Central memory CD8-positive, alpha-beta T cell (primary cell): ENCODE measurements around the gene SSBP2.

Experiments
- ATAC-seq: fragments of 150-1000 bp; cut with Tn5 transposase; replicated peaks from 2 replicates; pipeline ENCODE4 v1.10.0; 2022; ENCODE audit warnings: mild to moderate bottlenecking, moderate FRiP score, moderate number of reproducible peaks; ENCODE audit not compliant: poor library complexity, severe bottlenecking; ENCODE audit errors: extremely low read depth
- DNase-seq, 2 donors: peaks; one replicate each; pipeline ENCODE4 v3.0.0; 2021; ENCODE audit warnings: low spot score in 2 of 2
- H3K27ac Mint-ChIP-seq: one replicate; pipeline ENCODE4 v1.8.0; 2022; ENCODE audit warnings: low read depth, mild to moderate bottlenecking, moderate library complexity, mixed read lengths
- H3K27me3 Mint-ChIP-seq: one replicate; pipeline ENCODE4 v1.8.0; 2022; ENCODE audit warnings: mixed read lengths
- H3K36me3 Mint-ChIP-seq: one replicate; pipeline ENCODE4 v1.8.0; 2022; ENCODE audit warnings: mild to moderate bottlenecking, moderate library complexity, mixed read lengths; ENCODE audit not compliant: insufficient read depth
- H3K4me1 Mint-ChIP-seq: one replicate; pipeline ENCODE4 v1.8.0; 2022; ENCODE audit warnings: mixed read lengths
- H3K4me3 Mint-ChIP-seq: one replicate; pipeline ENCODE4 v1.8.0; 2022; ENCODE audit warnings: mild to moderate bottlenecking, moderate library complexity, mixed read lengths
- H3K9me3 Mint-ChIP-seq: one replicate; pipeline ENCODE4 v1.8.0; 2022; ENCODE audit warnings: mixed read lengths

Gene SSBP2

GRCh38 chr5:81749561-81750307 is 1.2 kb downstream of the SSBP2 start:
- DNase-seq (peak; percentile 28 to 37), ATAC-seq (no peak)
- Mint-ChIP-seq H3K4me3 (peak overlapping the region; percentile 86), H3K27ac (peak overlapping the region; percentile 76), H3K9me3 (no peaks in the 10 kb centered on the region), H3K27me3 (no peaks in the 10 kb centered on the region), H3K36me3 (peaks cover 12% of the 10 kb centered on the region), H3K4me1 (peaks cover 23% of the 10 kb centered on the region)

- ATAC-seq (no peak), DNase-seq (no peak)
- peaks cover 23% of the 10 kb centered on the region for H3K4me1 Mint-ChIP-seq
- peaks cover 12% of the 10 kb centered on the region for H3K36me3 Mint-ChIP-seq
- no peaks in the 10 kb centered on the region for H3K27me3 Mint-ChIP-seq
- H3K9me3 Mint-ChIP-seq: no peaks in the 10 kb centered on the region
- H3K27ac Mint-ChIP-seq: peak overlapping the region; percentile 76
- peak overlapping the region; percentile 86 for H3K4me3 Mint-ChIP-seq
Measured at GRCh38 chr5:81749192-81749560, 1.7 kb downstream of the SSBP2 start.

- Mint-ChIP-seq H3K27me3 (no peaks in the 10 kb centered on the region), H3K36me3 (peaks cover 12% of the 10 kb centered on the region), H3K27ac (no peak overlapping the region), H3K4me3 (peak overlapping the region; percentile 86), H3K4me1 (peaks cover 25% of the 10 kb centered on the region), H3K9me3 (no peaks in the 10 kb centered on the region)
- no peak for DNase-seq
- no peak for ATAC-seq
Measured at GRCh38 chr5:81748556-81748955, 2.3 kb downstream of the SSBP2 start.

- peaks cover 12% of the 10 kb centered on the region for H3K36me3 Mint-ChIP-seq
- H3K27ac Mint-ChIP-seq: no peak overlapping the region
- ATAC-seq (no peak), DNase-seq (no peak)
- no peaks in the 10 kb centered on the region for H3K9me3 Mint-ChIP-seq
- H3K27me3 Mint-ChIP-seq: no peaks in the 10 kb centered on the region
- H3K4me3 Mint-ChIP-seq: no peak overlapping the region
- H3K4me1 Mint-ChIP-seq: peaks cover 24% of the 10 kb centered on the region
Measured at GRCh38 chr5:81747030-81747429, 3.9 kb downstream of the SSBP2 start.

- Mint-ChIP-seq H3K4me3 (no peak overlapping the region), H3K4me1 (peaks cover 25% of the 10 kb centered on the region), H3K9me3 (no peaks in the 10 kb centered on the region), H3K27ac (no peak overlapping the region), H3K36me3 (peaks cover 4% of the 10 kb centered on the region), H3K27me3 (no peaks in the 10 kb centered on the region)
- ATAC-seq (no peak), DNase-seq (no peak)
Measured at GRCh38 chr5:81740758-81741157, 10.1 kb downstream of the SSBP2 start.

GRCh38 chr5:81739291-81739690 is 11.6 kb downstream of the SSBP2 start:
- no peaks in the 10 kb centered on the region for H3K27me3 Mint-ChIP-seq
- no peaks in the 10 kb centered on the region for H3K9me3 Mint-ChIP-seq
- H3K4me1 Mint-ChIP-seq: peaks cover 25% of the 10 kb centered on the region
- no peak for DNase-seq
- no peak overlapping the region for H3K4me3 Mint-ChIP-seq
- H3K27ac Mint-ChIP-seq: no peak overlapping the region
- H3K36me3 Mint-ChIP-seq: peaks cover 4% of the 10 kb centered on the region
- ATAC-seq: no peak

- Mint-ChIP-seq H3K27ac (no peak overlapping the region), H3K9me3 (no peaks in the 10 kb centered on the region), H3K36me3 (peaks cover 2% of the 10 kb centered on the region), H3K27me3 (no peaks in the 10 kb centered on the region), H3K4me3 (no peak overlapping the region), H3K4me1 (peaks cover 19% of the 10 kb centered on the region)
- ATAC-seq (no peak), DNase-seq (no peak)
Measured at GRCh38 chr5:81729276-81729675, 21.6 kb downstream of the SSBP2 start.

- H3K27ac Mint-ChIP-seq: no peak overlapping the region
- no peaks in the 10 kb centered on the region for H3K9me3 Mint-ChIP-seq
- H3K27me3 Mint-ChIP-seq: no peaks in the 10 kb centered on the region
- no peak overlapping the region for H3K4me3 Mint-ChIP-seq
- ATAC-seq (no peak), DNase-seq (no peak)
- H3K36me3 Mint-ChIP-seq: peaks cover 1% of the 10 kb centered on the region
- peaks cover 14% of the 10 kb centered on the region for H3K4me1 Mint-ChIP-seq
Measured at GRCh38 chr5:81728301-81728700, 22.6 kb downstream of the SSBP2 start.

- no peaks in the 10 kb centered on the region for H3K9me3 Mint-ChIP-seq
- H3K36me3 Mint-ChIP-seq: no peaks in the 10 kb centered on the region
- no peaks in the 10 kb centered on the region for H3K27me3 Mint-ChIP-seq
- ATAC-seq (no peak), DNase-seq (no peak)
- no peak overlapping the region for H3K27ac Mint-ChIP-seq
- peaks cover 14% of the 10 kb centered on the region for H3K4me1 Mint-ChIP-seq
- H3K4me3 Mint-ChIP-seq: no peak overlapping the region
Measured at GRCh38 chr5:81726297-81726696, 24.6 kb downstream of the SSBP2 start.

GRCh38 chr5:81724571-81724970 is 26.3 kb downstream of the SSBP2 start:
- Mint-ChIP-seq H3K4me3 (no peak overlapping the region), H3K36me3 (no peaks in the 10 kb centered on the region), H3K9me3 (no peaks in the 10 kb centered on the region), H3K4me1 (peaks cover 20% of the 10 kb centered on the region), H3K27ac (no peak overlapping the region), H3K27me3 (no peaks in the 10 kb centered on the region)
- ATAC-seq (no peak), DNase-seq (no peak)

- Mint-ChIP-seq H3K4me3 (no peak overlapping the region), H3K36me3 (no peaks in the 10 kb centered on the region), H3K4me1 (peaks cover 24% of the 10 kb centered on the region), H3K27ac (no peak overlapping the region), H3K27me3 (no peaks in the 10 kb centered on the region), H3K9me3 (no peaks in the 10 kb centered on the region)
- ATAC-seq: no peak
- DNase-seq: no peak
Measured at GRCh38 chr5:81724108-81724507, 26.8 kb downstream of the SSBP2 start.

- Mint-ChIP-seq H3K27me3 (no peaks in the 10 kb centered on the region), H3K27ac (no peak overlapping the region), H3K4me3 (no peak overlapping the region), H3K36me3 (no peaks in the 10 kb centered on the region), H3K4me1 (peaks cover 31% of the 10 kb centered on the region), H3K9me3 (no peaks in the 10 kb centered on the region)
- ATAC-seq: no peak
- DNase-seq: no peak
Measured at GRCh38 chr5:81721049-81721448, 29.8 kb downstream of the SSBP2 start.

- Mint-ChIP-seq H3K9me3 (no peaks in the 10 kb centered on the region), H3K36me3 (no peaks in the 10 kb centered on the region), H3K27me3 (no peaks in the 10 kb centered on the region), H3K4me1 (peaks cover 36% of the 10 kb centered on the region), H3K4me3 (no peak overlapping the region), H3K27ac (no peak overlapping the region)
- ATAC-seq: no peak
- no peak for DNase-seq
Measured at GRCh38 chr5:81719743-81720345, 31.1 kb downstream of the SSBP2 start.
